GM12878 (cell line): ENCODE data around the gene GBA2. TPM values are rescaled to one million over a fixed set of nuclear protein-coding genes. Genes with fewer than 3 reads are reported as not detected.

Source experiments
- CREB1 ChIP-seq: IDR thresholded peaks from 2 replicates; pipeline ENCODE4 v1.6.1; 2012; ENCODE audit warnings: low read depth, mild to moderate bottlenecking, inconsistent platforms
- CREM ChIP-seq: IDR thresholded peaks from 2 replicates; pipeline ENCODE4 v1.6.1; 2014; ENCODE audit warnings: antibody characterized with exemption, low read depth
- CTCF ChIP-seq, 3 experiments: IDR thresholded peaks in 2 of 3; conservative IDR thresholded peaks in 1 of 3; 2 replicates each; pipeline ENCODE4 v1.5.1; 2011; ENCODE audit warnings: low read depth in 3 of 3, low read length in 3 of 3, mild to moderate bottlenecking in 3 of 3, control low read depth in 2 of 3, moderate library complexity in 2 of 3, inconsistent platforms in 1 of 3, mixed read lengths in 1 of 3; ENCODE audit not compliant: control insufficient read depth in 2 of 3, insufficient read depth in 1 of 3; ENCODE audit errors: extremely low read depth in 1 of 3
- EED ChIP-seq: sonication (generic); IDR thresholded peaks from 2 replicates; pipeline ENCODE4 v1.6.1; 2016; ENCODE audit warnings: antibody characterized with exemption, low read depth
- EGR1 ChIP-seq, 2 experiments: IDR thresholded peaks; 1 replicate in 1 of 2; 2 replicates in 1 of 2; pipeline ENCODE4 v1.6.1; 2011 to 2012; ENCODE audit warnings: low read depth in 2 of 2, low read length in 2 of 2, borderline replicate concordance in 1 of 2, mild to moderate bottlenecking in 1 of 2, moderate library complexity in 1 of 2
- FOS ChIP-seq: IDR thresholded peaks from 3 replicates; pipeline ENCODE4 v1.6.1; 2011; ENCODE audit warnings: borderline replicate concordance; ENCODE audit not compliant: insufficient read length; ENCODE audit errors: extremely low read depth
- HDAC2 ChIP-seq: fragments of 200-600 bp; sonication (generic); IDR thresholded peaks from 2 replicates; pipeline ENCODE4 v1.6.1; 2017
- IKZF2 ChIP-seq, 2 experiments: fragments of 450-650 bp; IDR thresholded peaks; 2 replicates each; pipeline ENCODE4 v1.6.1; 2017; ENCODE audit warnings: mild to moderate bottlenecking in 2 of 2, moderate library complexity in 2 of 2
- NRF1 ChIP-seq: conservative IDR thresholded peaks from 2 replicates; pipeline ENCODE4 v1.6.1; 2011; ENCODE audit warnings: mild to moderate bottlenecking, low read depth, low read length, improper control_type of control experiment
- POLR2A ChIP-seq: IDR thresholded peaks from 2 replicates; pipeline ENCODE4 v1.6.1; 2011; ENCODE audit warnings: low read depth, mild to moderate bottlenecking, low read length
- RAD21 ChIP-seq: IDR thresholded peaks from 2 replicates; pipeline ENCODE4 v1.6.1; 2011; ENCODE audit warnings: mild to moderate bottlenecking, low read depth, low read length, moderate library complexity; ENCODE audit not compliant: insufficient read depth
- RB1 ChIP-seq: fragments of 450-650 bp; formaldehyde crosslinking; IDR thresholded peaks from 2 replicates; pipeline ENCODE4 v1.6.1; 2017; ENCODE audit warnings: mild to moderate bottlenecking, borderline replicate concordance
- RBBP5 ChIP-seq: fragments of 200-600 bp; sonication (generic); conservative IDR thresholded peaks from 2 replicates; pipeline ENCODE4 v1.6.1; 2016
- RCOR1 ChIP-seq: conservative IDR thresholded peaks from 2 replicates; pipeline ENCODE4 v1.6.1; 2012; ENCODE audit warnings: low read depth, low read length, improper control_type of control experiment
- RELB ChIP-seq: fragments of 450-650 bp; IDR thresholded peaks from 2 replicates; pipeline ENCODE4 v1.6.1; 2017; ENCODE audit warnings: low read depth, mild to moderate bottlenecking, moderate library complexity
- RUNX3 ChIP-seq: IDR thresholded peaks from 2 replicates; pipeline ENCODE4 v1.6.1; 2012; ENCODE audit warnings: low read length, inconsistent platforms
- SMC3 ChIP-seq: IDR thresholded peaks from 2 replicates; pipeline ENCODE4 v1.6.1; 2011; ENCODE audit warnings: low read length, improper control_type of control experiment, borderline replicate concordance
- SPI1 ChIP-seq: IDR thresholded peaks from 2 replicates; pipeline ENCODE4 v1.6.1; 2011; ENCODE audit warnings: low read depth, mild to moderate bottlenecking, low read length, moderate library complexity, borderline replicate concordance; ENCODE audit not compliant: insufficient read depth
- SUPT20H ChIP-seq: IDR thresholded peaks from 2 replicates; pipeline ENCODE4 v1.6.1; 2011; ENCODE audit warnings: low read depth, mild to moderate bottlenecking, low read length, moderate library complexity, borderline replicate concordance; ENCODE audit not compliant: control insufficient read depth
- YBX1 ChIP-seq: fragments of 450-650 bp; IDR thresholded peaks from 2 replicates; pipeline ENCODE4 v1.6.1; 2016; ENCODE audit warnings: antibody characterized with exemption
- ZZZ3 ChIP-seq: IDR thresholded peaks from 2 replicates; pipeline ENCODE4 v1.6.1; 2011; ENCODE audit warnings: low read depth; ENCODE audit not compliant: control insufficient read depth, insufficient read length
- polyA plus RNA-seq, 11 experiments: library from polyadenylated mRNA; depleted of rRNA in 4 of 11; unstranded in 6 of 11; stranded (reverse) in 5 of 11; fragments of >200 nt; fragmentation: Nextera tagmentation in 4 of 11; fragmentation: Illumina TruSeq in 1 of 11; extraction: Ambion mirVana in 4 of 11; extraction: Trizol in 1 of 11; gene quantifications; 1 replicate in 1 of 11; 2 replicates in 10 of 11; pipeline versions ENCODE4 v1.2.1 to v1.2.3, GENCODE V29; 2011 to 2016; ENCODE audit warnings: inconsistent platforms in 2 of 11, missing spikeins in 2 of 11, low read depth in 1 of 11
- total RNA-seq, 4 experiments: library from RNA; depleted of rRNA in 3 of 4; stranded (reverse); fragments of >200 nt in 3 of 4; fragmentation: Illumina TruSeq in 1 of 4; extraction: Trizol in 1 of 4; gene quantifications; 2 replicates each; pipeline versions ENCODE4 v1.2.1 to v1.2.3, GENCODE V29; 2013 to 2021
- TF ChIP-seq, protein P1 (sequence below): IDR thresholded peaks from 2 replicates; pipeline ENCODE4 v1.6.1; 2011; ENCODE audit warnings: borderline replicate concordance, low read depth, mild to moderate bottlenecking, moderate library complexity, mixed read lengths, low read length; ENCODE audit not compliant: insufficient read depth; ENCODE audit errors: extremely low read length

The GBA2 gene
- total and polyA plus RNA-seq, 10 of the 15 experiments (the other 5 are each of a cell fraction or from before 2014, with no cell fraction given) = 15.3 to 45.1 (median 29.1) TPM

- peak; percentile 19; the same call in 1 of the 2 replicates for TF ChIP-seq EED
- TF ChIP-seq SPI1 = no peak
- no peak for TF ChIP-seq EGR1 (IDR thresholded peaks at IDR 0.05; ENCODE audit: borderline replicate concordance in 1 of 2, low read depth in 2 of 2, low read length in 2 of 2)
- TF ChIP-seq ZZZ3 = no peak
- TF ChIP-seq, protein P1, sequence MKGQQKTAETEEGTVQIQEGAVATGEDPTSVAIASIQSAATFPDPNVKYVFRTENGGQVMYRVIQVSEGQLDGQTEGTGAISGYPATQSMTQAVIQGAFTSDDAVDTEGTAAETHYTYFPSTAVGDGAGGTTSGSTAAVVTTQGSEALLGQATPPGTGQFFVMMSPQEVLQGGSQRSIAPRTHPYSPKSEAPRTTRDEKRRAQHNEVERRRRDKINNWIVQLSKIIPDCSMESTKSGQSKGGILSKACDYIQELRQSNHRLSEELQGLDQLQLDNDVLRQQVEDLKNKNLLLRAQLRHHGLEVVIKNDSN = no peak
- no peak for TF ChIP-seq IKZF2 (IDR thresholded peaks at IDR 0.05)
- no peak for TF ChIP-seq CREB1
- peak; percentile 84 to 94 (median 91) for TF ChIP-seq CTCF (IDR thresholded peaks at IDR 0.05 in 2 of 3, conservative IDR thresholded peaks at IDR 0.05 in 1 of 3; ENCODE audit: control insufficient read depth in 2 of 3, extremely low read depth in 1 of 3, insufficient read depth in 1 of 3, low read depth in 3 of 3, low read length in 3 of 3)
- TF ChIP-seq POLR2A = no peak
- no peak for TF ChIP-seq HDAC2
- no peak for TF ChIP-seq CREM
- no peak for TF ChIP-seq SUPT20H
- no peak for TF ChIP-seq YBX1
- no peak for TF ChIP-seq FOS
- no peak for TF ChIP-seq RBBP5
- TF ChIP-seq RB1 = no peak
- peak; percentile 83 for TF ChIP-seq RAD21
- TF ChIP-seq SMC3 = peak; percentile 65
- TF ChIP-seq RCOR1 = no peak
- TF ChIP-seq RUNX3 = peak; percentile 31; the same call in 1 of the 2 replicates
- TF ChIP-seq NRF1 = no peak
- no peak for TF ChIP-seq RELB
Measured at GRCh38 chr9:35790385-35791296, 41.6 kb upstream of the GBA2 start (continued).
